HepG2 (cell line): ENCODE results near the gene PRM2. TPM values are rescaled to one million over a fixed set of nuclear protein-coding genes. Genes with fewer than 3 reads are reported as not detected.

ENCODE experiments used
- AKAP8 ChIP-seq: sonication (generic); formaldehyde crosslinking; IDR thresholded peaks from 2 replicates; pipeline ENCODE4 v1.5.1; 2020; ENCODE audit warnings: mild to moderate bottlenecking, missing genetic modification reagents
- CEBPZ ChIP-seq: IDR thresholded peaks from 2 replicates; pipeline ENCODE4 v1.6.1; 2012; ENCODE audit warnings: low read length, improper control_type of control experiment
- CENPX ChIP-seq: sonication (generic); formaldehyde crosslinking; IDR thresholded peaks from 2 replicates; pipeline ENCODE4 v1.9.0; 2021; ENCODE audit warnings: mild to moderate bottlenecking, missing genetic modification reagents, moderate library complexity
- EEA1 ChIP-seq: sonication (generic); formaldehyde crosslinking; IDR thresholded peaks from 2 replicates; pipeline ENCODE4 v1.5.1; 2020; ENCODE audit warnings: mild to moderate bottlenecking, missing genetic modification reagents, borderline replicate concordance
- FOSL1 ChIP-seq: sonication (generic); formaldehyde crosslinking; IDR thresholded peaks from 2 replicates; pipeline ENCODE4 v1.9.0; 2021; ENCODE audit warnings: missing genetic modification reagents, borderline replicate concordance
- HNRNPH1 ChIP-seq: fragments of 200-400 bp; formaldehyde crosslinking; optimal IDR thresholded peaks from 2 replicates; pipeline ENCODE3; 2017; ENCODE audit warnings: mild to moderate bottlenecking, low read depth, low read length
- HNRNPK ChIP-seq: fragments of 200-400 bp; formaldehyde crosslinking; IDR thresholded peaks from 2 replicates; pipeline ENCODE4 v1.6.1; 2018; ENCODE audit warnings: low read length, low read depth, moderate library complexity, mild to moderate bottlenecking; ENCODE audit not compliant: poor library complexity, severe bottlenecking
- NFRKB ChIP-seq: fragments of 450-650 bp; IDR thresholded peaks from 2 replicates; pipeline ENCODE4 v1.6.1; 2017
- NR1H2 ChIP-seq: sonication (generic); formaldehyde crosslinking; IDR thresholded peaks from 2 replicates; pipeline ENCODE4 v1.8.1; 2022; ENCODE audit warnings: low read depth, missing genetic modification reagents, borderline replicate concordance
- SMARCC2 ChIP-seq: fragments of 450-650 bp; IDR thresholded peaks from 2 replicates; pipeline ENCODE4 v1.6.1; 2017; ENCODE audit warnings: antibody characterized with exemption, mild to moderate bottlenecking
- STAT5B ChIP-seq: sonication (generic); formaldehyde crosslinking; IDR thresholded peaks from 2 replicates; pipeline ENCODE4 v1.4.0; 2020; ENCODE audit warnings: missing genetic modification reagents
- SYNCRIP ChIP-seq: fragments of 200-400 bp; formaldehyde crosslinking; IDR thresholded peaks from 2 replicates; pipeline ENCODE4 v1.6.1; 2018; ENCODE audit warnings: mild to moderate bottlenecking, low read depth, low read length; ENCODE audit not compliant: insufficient read depth
- TARDBP ChIP-seq: sonication (generic); formaldehyde crosslinking; IDR thresholded peaks from 2 replicates; pipeline ENCODE4 v1.8.0; 2022; ENCODE audit warnings: mild to moderate bottlenecking, missing genetic modification reagents
- ZBTB33 ChIP-seq: sonication (generic); formaldehyde crosslinking; IDR thresholded peaks from 2 replicates; pipeline ENCODE4 v1.4.0; 2020; ENCODE audit warnings: missing genetic modification reagents
- ZKSCAN5 ChIP-seq: sonication (generic); formaldehyde crosslinking; IDR thresholded peaks from 2 replicates; pipeline ENCODE4 v1.5.1; 2020; ENCODE audit warnings: mild to moderate bottlenecking, missing genetic modification reagents
- ZNF224 ChIP-seq: sonication (generic); formaldehyde crosslinking; IDR thresholded peaks from 2 replicates; pipeline ENCODE4 v1.5.0; 2020; ENCODE audit warnings: mild to moderate bottlenecking, missing genetic modification reagents
- ZNF225 ChIP-seq: sonication (generic); formaldehyde crosslinking; IDR thresholded peaks from 2 replicates; pipeline ENCODE4 v1.4.0; 2020; ENCODE audit warnings: mild to moderate bottlenecking, missing genetic modification reagents
- ZNF235 ChIP-seq: sonication (generic); formaldehyde crosslinking; IDR thresholded peaks from 2 replicates; pipeline ENCODE4 v1.8.1; 2023; ENCODE audit warnings: mild to moderate bottlenecking, missing genetic modification reagents, borderline replicate concordance
- ZNF317 ChIP-seq: sonication (generic); formaldehyde crosslinking; IDR thresholded peaks from 2 replicates; pipeline ENCODE4 v1.5.0; 2020; ENCODE audit warnings: mild to moderate bottlenecking, missing genetic modification reagents
- ZNF574 ChIP-seq: sonication (generic); formaldehyde crosslinking; IDR thresholded peaks from 2 replicates; pipeline ENCODE4 v1.4.0; 2020; ENCODE audit warnings: missing genetic modification reagents
- ZNF703 ChIP-seq: sonication (generic); formaldehyde crosslinking; IDR thresholded peaks from 2 replicates; pipeline ENCODE4 v1.5.1; 2020; ENCODE audit warnings: missing genetic modification reagents, mild to moderate bottlenecking, moderate library complexity, borderline replicate concordance
- ZNF841 ChIP-seq: sonication (generic); formaldehyde crosslinking; IDR thresholded peaks from 2 replicates; pipeline ENCODE4 v1.8.1; 2023; ENCODE audit warnings: missing genetic modification reagents, borderline replicate concordance
- polyA plus RNA-seq, 8 experiments: library from polyadenylated mRNA; depleted of rRNA in 3 of 8; stranded (reverse) in 7 of 8; unstranded in 1 of 8; fragments of >200 nt; fragmentation: Illumina TruSeq in 4 of 8; extraction: Trizol in 4 of 8; gene quantifications; 2 replicates each; pipeline versions ENCODE4 v1.2.1 to v1.2.3, GENCODE V29; 2011 to 2016; ENCODE audit warnings: low read depth in 4 of 8, missing spikeins in 1 of 8, mixed read lengths in 1 of 8; ENCODE audit not compliant: insufficient read depth in 1 of 8
- total RNA-seq, 5 experiments: library from RNA; depleted of rRNA; stranded (reverse); fragments of >200 nt; fragmentation: Illumina TruSeq; extraction: Trizol; gene quantifications; 2 replicates each; pipeline ENCODE4 v1.2.3, GENCODE V29; 2016; ENCODE audit warnings: low read depth in 1 of 5

The PRM2 gene
- total and polyA plus RNA-seq, 2 of the 13 experiments (the other 11 are each of a cell fraction or from before 2014, with no cell fraction given) = 0.54 TPM; not detected in 1

- TF ChIP-seq ZNF574 (CRISPR knock-in tag) (no peak), NR1H2 (CRISPR knock-in tag) (no peak), ZNF841 (CRISPR knock-in tag) (no peak), EEA1 (0 out of 2 replicates have a peak, but pooled peaks have one; percentile 36), ZBTB33 (CRISPR knock-in tag) (0 out of 2 replicates have a peak, but pooled peaks have one; percentile 22), STAT5B (no peak), HNRNPK (no peak), CENPX (CRISPR knock-in tag) (no peak), NFRKB (no peak), HNRNPH1 (no peak), SMARCC2 (no peak), CEBPZ (no peak), ZNF317 (CRISPR knock-in tag) (no peak), TARDBP (CRISPR knock-in tag) (no peak), ZNF225 (0 out of 2 replicates have a peak, but pooled peaks have one; percentile 36), ZKSCAN5 (CRISPR knock-in tag) (no peak), FOSL1 (CRISPR knock-in tag) (no peak), ZNF224 (CRISPR knock-in tag) (no peak), AKAP8 (CRISPR knock-in tag) (no peak), ZNF235 (no peak), SYNCRIP (no peak), ZNF703 (CRISPR knock-in tag) (no peak)
These were observed at the start of gene PRM2 (continued) for GRCh38 chr16:11276143-11276895.
